Fibroblast of upper back skin (primary cell): ENCODE results near the gene USP36.
"Not testable (repeated sequence)": the region's sequence is repeated elsewhere in the genome, so short reads cannot be mapped to it uniquely, and the experiment has no call there.

Experiments used
- DNase-seq: peaks from one replicate; pipeline ENCODE4 v3.0.0-alpha.2; 2013

Gene USP36

DNA sequence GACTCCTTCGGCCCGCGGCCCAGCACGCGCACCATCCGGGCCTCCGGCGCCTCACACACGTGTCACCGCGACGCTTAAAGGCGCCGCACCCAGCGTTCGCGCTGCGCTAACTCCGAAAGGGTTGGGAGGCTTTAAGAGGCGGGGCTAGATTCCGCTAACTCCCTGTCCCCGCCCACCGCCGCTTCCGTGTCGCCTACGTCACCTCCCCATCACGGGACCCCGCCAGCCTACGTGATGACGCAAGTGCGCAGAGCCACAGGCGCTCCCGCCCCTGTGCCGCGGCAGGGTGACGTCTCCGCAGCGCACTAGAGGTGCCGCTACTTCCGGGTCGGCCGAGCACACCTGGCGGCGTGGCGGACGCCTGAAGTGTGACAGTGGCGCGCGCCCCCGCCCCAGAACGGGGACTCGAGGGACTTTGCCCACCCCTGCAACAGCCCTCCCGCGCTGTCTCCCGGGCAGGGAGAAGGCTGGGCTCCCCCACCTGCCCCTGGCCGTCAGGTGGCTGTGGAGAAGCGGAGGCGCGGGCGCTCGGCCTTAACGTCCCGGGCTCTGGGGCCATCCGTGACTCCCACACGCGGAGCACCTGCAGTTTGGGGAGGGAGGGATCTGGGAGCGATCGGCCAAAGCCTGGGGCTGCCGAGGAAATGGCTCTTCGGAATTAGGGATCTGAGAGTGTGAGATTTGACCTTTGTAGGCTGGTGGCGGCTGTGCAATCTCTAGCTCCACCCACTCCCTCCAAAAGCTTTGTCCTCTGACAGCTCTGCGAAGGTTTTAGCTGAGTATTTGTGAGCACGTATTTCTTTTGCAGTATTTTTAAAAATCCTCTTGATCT, at the start of gene USP36:
Gene USP36, minus strand, starts transcription at position 35 of the 832 bp plus-strand sequence. CDS start 4,451 bp downstream, outside the sequence.
- peak; percentile 99 for DNase-seq

DNA sequence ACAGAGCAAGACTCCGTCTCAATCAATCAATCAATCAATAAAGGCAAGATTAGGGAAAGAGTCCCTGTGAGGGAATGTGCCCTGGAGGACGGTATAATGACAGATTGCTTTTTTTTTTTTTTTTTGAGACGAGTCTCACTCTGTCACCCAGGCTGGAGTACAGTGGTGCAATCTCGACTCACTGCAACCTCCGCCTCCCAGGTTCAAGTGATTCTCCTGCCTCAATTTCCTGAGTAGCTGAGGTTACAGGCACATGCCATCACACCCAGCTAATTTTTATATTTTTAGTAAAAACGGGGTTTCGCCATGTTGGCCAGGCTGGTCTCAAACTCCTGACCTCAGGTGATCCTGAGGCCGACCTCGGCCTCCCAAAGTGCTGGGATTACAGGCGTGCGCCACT, 49.5 kb upstream of the USP36 start:
- not testable (repeated sequence) for DNase-seq

DNA sequence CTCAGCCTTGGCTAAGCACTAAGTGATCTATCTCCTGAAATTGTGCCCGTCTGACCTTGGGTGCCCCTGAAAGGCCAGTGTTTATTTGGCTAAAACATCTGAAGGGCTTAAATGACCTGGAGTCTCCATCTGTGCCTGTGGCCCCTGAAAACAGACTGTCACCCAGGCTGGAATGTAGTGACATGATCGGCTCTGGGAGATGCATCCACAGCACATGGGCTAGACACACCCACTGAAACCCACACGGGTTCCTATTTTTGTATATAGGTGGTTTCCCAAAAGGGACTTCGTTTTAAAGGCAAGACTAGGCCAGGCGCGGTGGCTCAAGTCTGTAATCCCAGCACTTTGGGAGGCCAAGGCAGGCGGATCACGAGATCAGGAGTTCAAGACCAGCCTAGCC, 48.9 kb upstream of the USP36 start:
- DNase-seq, result no peak

DNA sequence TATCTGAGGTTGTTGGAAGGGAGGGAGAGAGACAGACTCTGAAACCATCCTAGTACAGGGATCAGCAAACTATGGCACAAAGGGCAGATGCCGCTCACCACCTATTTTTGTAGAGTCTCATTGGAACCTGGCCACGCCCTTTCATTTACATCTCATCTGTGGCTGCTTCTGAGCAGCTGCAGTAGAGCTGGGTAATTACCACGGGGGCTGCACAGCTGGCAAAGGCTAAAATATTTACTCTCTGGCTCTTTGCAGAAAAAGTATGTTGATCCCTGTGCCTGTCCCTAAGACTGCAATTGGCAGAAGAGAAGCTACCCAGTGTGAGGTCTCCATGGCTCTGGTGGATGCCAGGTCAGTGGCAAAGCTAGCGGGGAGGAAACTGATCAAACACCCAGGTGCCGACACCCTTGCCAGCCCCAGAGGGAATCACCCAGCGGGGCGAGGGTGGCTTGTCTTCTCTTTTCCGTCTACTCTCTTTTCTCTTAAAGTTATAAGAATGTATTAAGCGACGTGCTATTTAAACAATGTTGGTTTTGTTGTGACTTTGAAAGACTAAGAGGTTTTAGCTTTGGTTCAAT, 48.4 kb upstream of the USP36 start:
- no peak for DNase-seq

DNA sequence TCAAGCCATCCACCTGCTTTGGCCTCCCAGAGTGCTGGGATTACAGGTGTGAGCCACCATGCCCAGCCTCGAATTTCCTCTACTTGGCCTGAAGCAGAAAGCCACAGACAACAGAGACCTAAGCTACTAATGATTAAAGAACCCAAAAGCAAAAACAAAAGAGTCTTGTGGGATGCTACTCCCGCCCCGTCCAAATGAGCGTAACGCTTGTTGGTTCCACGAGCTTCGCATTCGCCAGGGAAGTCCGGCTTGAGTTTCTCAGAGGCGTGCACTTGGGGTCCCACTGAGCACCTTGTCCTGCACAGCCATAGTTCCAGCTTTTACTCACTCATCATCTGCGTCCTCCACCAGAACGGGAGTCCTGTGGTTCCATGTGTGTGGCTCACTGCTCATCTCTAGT, 46.3 kb upstream of the USP36 start:
- no peak for DNase-seq

DNA sequence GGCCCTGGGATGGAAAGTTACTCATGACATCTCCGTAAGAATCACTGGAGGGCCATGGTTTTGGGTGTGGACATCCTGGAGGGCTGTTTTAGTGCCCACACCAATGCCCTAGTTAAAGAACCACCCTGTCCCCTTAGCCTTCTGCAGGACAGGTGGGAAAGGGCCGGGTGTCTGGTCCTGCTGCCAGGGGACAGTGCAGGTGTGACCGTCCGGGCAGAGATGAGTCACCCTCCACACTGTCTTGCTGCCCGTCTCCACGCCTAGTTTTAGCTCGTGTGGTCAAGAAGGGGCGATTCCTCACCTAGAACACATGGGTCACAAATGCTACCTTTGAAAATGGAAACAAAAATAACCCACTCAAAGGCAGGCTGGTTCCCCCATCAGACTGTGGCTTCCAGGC, 45.3 kb upstream of the USP36 start:
- no peak for DNase-seq

DNA sequence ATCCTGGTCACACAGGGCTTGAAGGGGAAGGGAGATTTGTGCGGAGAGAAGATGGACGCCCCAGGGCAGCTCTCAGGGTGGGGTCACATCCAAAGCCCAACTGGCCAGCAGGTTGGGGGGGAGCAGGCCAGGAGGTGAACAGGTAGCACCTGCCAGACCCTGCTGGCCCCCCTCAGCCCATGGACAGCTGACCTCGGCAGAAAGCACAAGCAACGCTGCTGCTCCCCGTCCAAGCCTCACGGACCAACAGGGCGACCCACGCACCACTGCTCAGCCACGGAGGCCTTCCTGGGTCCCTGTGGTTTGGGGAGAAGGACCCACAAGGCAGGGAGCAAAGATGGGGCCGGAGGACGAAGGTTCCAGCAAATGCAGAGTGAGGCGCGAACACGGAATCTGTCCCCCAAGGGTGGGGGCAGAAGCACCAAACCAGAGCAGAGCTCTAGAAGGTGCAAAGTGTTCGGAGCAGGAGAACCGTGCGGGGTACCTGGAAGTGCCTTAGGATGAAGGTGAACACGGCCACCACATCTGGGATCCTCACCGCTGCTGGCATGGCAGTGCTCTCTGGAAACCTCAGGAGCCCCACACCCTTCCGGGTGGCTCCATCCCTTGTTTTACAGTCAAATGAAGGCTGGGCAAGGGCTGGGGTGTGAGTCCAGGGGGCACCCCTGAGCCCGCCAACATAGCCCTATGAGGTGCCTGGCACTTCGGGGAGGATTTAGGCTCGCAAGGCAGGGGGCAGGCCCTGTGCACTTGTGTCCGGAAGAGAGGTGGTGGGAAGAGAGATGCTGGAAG, 44.5 kb upstream of the USP36 start:
- DNase-seq, result no peak

DNA sequence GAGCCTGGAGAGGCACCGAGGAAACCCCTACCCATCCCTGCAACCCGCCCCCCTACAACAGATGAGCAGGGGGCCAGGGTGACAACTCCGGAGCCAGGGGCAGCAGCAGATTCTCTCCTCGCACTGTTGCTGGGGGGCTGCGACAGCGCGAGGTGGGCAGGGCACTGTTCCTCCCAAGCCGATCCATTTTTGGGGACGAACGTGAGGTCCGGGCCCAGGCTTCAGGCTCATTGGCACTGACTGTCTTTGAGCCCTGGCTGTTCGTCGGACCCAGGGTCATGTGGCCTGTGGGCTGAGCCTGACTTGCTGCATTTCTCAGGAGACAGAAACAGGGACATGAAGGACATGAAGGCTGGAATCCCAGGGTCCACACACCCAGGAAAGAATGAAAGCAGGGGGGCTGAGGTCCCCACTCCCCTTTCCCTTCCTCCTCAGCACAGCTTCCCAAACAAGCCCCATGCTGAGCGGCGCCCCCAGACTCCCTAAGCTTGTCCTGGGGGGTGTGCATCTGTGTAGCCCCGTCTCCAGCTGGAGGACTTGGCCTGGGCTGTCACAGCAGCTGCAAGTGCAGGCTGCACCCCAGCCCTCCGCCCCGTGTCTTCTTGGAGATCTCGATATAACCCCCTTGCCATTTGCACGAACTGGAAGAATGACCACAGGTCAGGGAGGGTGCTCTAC, 43.7 kb upstream of the USP36 start:
- no peak for DNase-seq

DNA sequence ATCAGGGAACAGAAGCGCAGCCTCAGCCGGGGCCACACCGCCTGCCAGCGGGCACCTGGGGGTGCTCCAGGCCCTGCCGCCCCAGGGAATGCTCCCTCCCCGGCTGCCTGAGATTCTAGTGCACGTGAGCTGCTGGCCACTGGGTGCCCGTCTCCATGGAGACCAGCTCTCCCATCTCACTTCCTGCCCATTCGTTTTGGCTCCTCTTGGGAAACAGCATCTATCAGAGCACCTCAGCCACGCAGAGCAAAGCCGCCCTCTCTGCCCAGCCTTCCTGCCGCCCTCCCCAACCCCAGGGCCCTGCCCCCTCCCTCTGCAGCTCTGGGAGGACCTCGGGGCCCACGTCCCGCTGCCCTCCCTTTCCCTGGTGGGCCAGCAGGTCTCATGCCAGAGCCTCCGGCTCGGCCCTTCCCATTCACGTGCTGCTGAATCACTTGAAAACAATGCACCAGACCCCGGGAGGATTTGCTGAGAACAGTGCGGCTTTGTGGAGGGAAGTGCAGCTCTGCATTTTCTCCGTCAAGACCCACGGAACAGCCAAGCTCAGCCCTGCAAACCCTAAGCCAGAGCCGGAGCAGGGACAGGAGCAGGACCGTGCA, 43.0 kb upstream of the USP36 start:
- peak; percentile 96 for DNase-seq

DNA sequence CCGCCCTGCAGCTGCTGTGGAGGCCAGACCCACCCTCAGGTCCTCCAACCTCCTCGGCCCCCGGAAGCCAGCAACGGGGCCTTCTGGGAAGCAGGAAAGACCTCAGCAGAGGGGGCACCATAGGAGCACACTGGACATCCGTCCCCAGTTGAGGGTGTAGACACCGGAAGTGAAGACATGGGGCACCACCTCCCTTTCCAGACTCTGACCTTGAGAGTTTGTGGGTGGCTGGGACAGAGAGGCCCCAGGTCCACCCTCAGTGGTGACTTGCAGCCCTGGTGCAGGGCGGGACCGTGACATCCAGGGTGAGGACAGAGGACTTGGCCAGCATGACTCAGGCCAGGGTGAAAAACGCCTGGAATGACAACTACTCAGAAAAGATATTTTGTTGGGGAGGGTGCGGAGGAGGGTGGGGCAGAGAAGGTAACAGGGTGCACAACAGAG, 42.5 kb upstream of the USP36 start:
- peak; percentile 84 for DNase-seq

DNA sequence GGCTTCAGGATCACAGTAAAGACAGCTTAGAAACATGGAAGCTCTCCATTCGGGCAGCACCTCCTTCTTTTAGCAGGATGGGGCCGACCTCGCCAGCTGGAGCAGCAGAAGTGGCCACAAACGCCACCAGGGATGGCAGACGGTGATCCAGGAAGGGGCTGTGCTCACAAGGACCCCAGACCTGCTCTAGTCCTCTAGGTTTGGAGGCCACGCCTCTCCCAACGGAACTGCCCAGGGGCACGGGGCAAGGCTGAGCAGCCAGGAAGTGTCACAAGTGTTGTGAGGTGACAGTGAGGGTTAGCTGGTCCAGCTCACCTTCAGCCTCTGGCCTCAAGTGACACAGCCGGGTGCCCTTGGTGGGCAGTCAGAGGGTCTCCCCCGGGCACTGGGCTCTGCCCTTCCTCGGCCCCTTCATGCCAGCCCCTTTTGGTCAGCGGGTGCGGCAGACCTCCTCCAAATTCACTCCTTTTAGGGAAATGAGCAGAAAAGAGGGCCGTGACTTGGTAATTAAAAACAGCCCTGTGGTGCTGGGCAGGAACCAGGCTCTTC, 42.0 kb upstream of the USP36 start:
- no peak for DNase-seq

DNA sequence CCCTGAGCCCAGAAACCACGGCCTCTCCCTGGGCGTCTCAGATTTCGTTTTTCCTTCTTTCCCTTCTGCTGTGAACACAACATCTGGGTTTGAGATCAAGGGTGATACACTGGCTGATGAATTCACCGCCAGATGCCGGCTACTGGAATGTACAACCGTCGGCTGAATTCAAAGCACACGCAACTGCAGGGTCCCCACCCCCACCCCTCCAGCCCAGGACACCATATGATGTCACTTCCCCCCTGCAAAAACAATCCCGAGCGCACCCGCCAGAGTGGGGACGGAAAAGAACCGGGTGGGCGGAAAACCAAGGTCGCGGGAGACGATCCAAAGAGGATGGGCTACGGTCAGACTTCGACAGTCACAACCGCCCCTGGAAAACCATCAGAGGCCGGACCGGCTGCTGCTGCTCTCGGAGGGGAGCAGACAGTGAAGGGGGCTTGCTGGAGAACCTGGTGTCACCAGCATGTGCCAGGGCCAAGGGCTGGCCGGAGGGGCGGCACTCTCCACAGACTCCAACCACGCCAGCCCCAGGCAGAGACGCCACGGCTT, 39.1 kb upstream of the USP36 start:
- DNase-seq, result peak; percentile 97

DNA sequence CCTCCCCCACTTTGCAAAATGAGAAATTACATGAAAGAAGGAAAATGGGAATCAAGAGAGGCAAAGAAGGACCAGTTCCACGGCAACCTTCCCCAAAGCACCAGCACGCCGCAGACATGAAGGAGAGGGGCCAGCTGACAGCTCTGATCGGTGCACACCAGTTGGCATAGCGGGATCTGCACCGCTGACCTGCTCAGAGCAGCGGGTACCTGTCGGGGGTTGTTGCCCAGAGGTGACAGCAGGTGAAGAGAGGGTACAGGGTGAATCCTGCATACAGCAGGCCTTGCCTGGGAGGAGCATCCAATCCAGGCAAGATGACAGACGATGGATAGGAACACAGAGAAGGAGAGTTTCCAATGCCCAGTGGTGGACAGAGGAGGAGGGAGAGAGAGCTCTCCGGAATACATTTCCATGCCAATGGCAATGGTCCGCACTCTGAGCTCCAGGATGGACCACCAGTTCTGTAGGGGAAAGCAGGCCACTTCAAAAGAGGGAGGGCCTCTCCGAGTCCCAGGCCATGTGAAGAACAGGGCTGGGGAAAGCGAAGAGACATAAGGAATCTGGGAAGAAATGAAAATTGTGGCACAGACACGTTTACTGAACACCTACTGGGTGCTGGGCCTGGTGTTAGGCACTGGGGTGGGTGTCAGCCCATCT, 38.4 kb upstream of the USP36 start:
- DNase-seq, result no peak

DNA sequence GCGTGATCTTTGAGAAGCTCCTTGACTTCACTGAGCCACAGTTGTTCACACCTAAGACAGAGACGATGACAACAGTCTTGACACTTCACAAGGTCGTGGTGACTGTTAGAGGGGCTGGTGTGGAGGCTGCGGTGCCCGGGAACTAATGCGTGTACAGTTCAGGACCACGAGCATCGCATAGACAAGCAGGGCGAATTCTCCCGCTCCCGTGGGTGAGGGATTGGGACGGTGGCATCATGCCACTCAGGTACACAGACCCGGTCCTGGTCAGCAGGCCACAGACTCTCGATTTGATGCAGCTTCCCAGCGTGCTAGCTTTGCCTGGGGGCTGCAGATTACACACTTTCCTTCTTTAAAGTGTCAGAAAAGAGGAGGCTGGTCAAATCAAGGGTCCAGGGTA, 37.6 kb upstream of the USP36 start:
- no peak for DNase-seq

DNA sequence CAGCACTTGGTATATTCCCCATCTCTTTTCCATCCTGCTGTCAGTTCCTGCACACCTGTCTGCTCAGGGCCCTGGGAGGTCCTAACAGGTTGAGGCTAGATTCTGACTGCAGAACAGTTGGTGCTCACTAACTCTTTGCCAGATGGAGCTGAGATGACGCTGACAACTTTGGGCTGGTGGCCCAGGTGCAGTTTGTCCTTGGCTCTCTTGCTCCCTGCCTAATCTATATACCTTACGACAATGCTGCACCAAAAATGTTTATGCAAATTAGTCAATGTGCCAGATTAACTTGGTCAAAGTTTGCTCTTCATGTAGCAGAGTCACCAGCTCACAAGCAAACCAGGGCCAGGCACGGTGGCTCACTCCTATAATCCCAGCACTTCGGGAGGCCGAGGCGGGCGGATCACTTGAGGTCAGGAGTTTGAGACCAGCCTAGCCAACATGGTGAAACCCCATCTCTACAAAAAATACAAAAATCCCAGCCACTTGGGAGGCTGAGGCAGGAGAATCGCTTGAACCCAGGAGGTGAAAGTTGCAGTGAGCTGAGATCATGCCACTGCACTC, 36.4 kb upstream of the USP36 start:
- DNase-seq, result not testable (repeated sequence)

DNA sequence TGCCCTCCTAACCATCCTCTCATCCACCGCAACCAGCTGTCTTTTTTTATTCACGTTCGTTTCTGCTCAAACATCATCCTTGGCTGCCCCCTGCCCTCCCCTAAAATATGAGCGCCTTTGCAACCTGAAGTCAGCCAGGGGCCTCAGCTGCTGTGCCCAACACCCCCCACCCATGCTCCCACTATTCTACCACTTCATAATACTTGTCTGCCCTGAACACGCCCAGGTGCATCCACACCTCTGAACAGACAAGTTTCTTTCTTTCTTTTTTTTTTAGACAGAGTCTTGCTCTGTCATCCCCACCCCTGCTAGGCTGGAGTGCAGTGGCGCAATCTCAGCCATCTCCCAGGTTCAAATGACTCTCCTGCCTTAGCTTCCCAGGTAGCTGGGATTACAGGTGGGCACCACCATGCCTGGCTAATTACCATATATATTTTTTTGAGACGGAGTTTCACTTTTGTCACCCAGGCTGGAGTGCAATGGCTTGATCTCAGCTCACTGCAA, 35.5 kb upstream of the USP36 start:
- no peak for DNase-seq

DNA sequence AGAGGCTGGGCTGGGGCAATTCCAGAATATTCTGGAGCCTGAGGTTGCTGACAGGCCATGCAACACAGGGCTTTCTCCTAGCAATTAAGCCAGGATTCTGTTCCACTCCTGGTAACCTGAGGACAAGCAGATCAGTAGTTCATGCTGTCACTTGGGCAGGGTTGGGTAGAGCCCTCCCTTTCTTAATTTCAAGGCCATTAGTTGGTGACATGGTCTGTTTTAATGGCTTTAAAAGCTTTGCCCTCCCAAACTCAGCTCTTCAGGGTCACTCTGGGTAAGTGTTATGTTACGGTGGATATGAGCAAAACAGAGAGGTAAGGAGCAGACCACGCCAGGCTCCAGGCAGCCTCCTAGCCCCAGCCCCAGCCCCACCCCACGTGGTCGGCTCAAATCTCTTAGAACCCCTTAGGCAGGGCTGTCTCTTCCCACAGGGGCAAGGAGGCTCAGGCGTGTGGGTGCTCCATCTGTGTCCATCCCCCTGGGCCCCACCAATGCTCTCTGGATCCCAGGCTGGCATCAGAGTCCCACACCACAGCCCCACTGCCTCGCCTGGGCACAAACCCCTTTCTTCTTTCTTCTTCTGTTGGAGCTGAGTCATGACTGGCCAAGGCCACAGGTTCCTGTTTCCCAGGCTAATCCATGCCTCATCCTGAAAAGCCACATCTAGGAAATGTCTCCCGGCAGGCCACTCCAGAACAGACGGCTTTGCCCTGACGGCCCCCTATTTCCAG, 34.9 kb upstream of the USP36 start:
- peak; percentile 29 for DNase-seq

DNA sequence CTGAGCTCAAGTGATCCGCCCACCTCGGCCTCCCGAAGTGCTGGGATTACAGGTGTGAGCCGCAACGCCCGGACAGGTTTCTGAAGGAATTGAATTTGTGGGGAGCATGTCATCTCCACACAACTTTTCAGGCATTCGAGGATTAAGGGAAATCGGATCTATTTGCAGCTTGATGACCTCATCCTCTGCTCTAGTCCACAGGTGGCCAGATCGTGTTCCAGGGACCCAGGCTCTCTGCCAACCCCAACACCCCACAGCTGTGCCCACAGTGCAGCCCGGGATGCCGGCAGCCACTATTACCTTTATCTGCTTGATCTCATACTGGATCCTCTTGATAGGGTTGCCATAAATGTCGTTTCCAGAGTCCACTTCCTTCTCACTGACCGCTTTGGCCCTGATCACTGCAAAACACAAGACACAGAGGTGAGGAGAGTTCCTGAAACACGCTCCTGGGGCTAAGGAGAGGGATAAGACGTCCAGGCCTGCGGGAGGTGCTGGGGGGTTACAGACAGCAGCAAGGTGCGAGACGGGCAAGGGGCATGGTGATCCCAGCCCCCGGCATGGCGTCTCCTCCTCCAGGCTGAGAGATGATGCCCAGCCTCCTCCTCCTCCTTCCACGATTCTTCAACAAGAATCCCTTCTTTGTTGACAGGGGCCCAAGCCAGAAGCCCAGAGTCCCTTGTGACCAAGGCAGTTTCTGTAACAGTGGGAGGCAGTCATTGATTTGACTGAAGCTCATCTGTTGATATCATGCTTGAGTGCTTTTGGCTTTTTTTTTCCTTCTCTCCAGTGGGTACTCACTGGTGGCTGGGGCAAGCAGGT, 33.1 kb upstream of the USP36 start:
- DNase-seq, result peak; percentile 25

DNA sequence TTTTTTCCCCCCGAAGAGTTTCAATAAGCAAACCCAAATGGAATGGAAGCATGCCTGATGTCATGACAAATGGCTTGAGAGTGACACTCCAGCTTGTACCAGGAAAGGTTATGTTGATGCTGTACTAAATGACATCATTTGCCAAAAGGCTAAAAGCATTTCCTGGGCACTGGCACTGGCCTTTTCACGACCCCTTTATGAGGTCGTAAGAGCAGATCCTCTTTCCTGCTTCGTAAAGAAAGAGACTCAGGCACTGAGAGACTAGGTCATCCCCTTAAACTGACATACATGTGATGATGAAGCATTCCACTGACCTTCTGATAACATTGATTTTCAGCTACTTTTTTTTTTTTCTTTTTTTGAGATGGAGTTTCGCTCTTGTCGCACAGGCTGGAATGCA, 31.9 kb upstream of the USP36 start:
- no peak for DNase-seq
